ENCODE data around the gene SNRPB. TPM values are rescaled to one million over a fixed set of nuclear protein-coding genes. Genes with fewer than 3 reads are reported as not detected.

SNRPB gene
- total RNA-seq, 1 experiment from 2014 or later: 462 TPM

DNA sequence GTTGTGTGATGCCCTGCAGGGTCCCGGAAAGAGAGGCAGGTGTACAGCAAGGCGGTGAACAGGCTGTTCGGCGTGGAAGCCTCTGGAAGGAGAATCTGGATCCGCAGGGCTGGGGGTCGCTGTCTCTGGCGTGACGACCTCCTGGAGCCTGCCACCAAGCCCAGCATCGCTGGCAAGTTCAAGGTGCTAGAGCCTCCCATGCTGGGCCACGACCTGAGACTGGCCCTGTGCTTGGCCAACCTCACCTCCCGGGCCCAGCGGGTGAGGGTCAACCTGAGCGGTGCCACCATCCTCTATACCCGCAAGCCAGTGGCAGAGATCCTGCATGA lies 53.4 kb downstream of the SNRPB start:
- Histone ChIP-seq H3K4me1 (ENCODE audit: insufficient read depth, low read length) (no peaks in the 10 kb centered on the region), H3K56ac (ENCODE audit: insufficient read length, low read depth, low read length) (no peak overlapping the region), H3K23me2 (ENCODE audit: insufficient read length, low read depth, low read length, poor library complexity, severe bottlenecking) (no peaks in the 10 kb centered on the region), H2BK120ac (ENCODE audit: low read depth, low read length, poor library complexity, severe bottlenecking) (no peak overlapping the region), H2AFZ (ENCODE audit: low read length) (no peak overlapping the region), H4K20me1 (ENCODE audit: control insufficient read depth, insufficient read depth, insufficient read length) (no peaks in the 10 kb centered on the region), H3K18ac (ENCODE audit: insufficient read length, low read depth, low read length) (no peak overlapping the region), H2BK12ac (ENCODE audit: insufficient read length, low read depth, low read length) (no peak overlapping the region), H2BK5ac (ENCODE audit: insufficient read length, low read length) (no peak overlapping the region), H3K79me1 (ENCODE audit: insufficient read depth, low read depth, low read length, poor library complexity, severe bottlenecking) (no peaks in the 10 kb centered on the region), H2AK5ac (ENCODE audit: insufficient read length, low read length) (no peak overlapping the region), H3K79me2 (ENCODE audit: insufficient read depth, low read length) (no peaks in the 10 kb centered on the region), H4K8ac (replicated peaks; ENCODE audit: insufficient read length, low read depth, low read length) (no peak overlapping the region), H4K5ac (ENCODE audit: insufficient read length, low read depth, low read length) (no peak overlapping the region), H3K4me2 (ENCODE audit: insufficient read depth, insufficient read length, low read length) (no peak overlapping the region), H3K27me3 (ENCODE audit: insufficient read depth, low read length) (no peaks in the 10 kb centered on the region), H4K91ac (ENCODE audit: insufficient read length, low read depth, low read length) (no peak overlapping the region), H2BK20ac (ENCODE audit: low read depth, low read length, poor library complexity, severe bottlenecking) (no peak overlapping the region), H3K14ac (ENCODE audit: insufficient read depth, low read length) (peak overlapping the region; percentile 20; the same call in 1 of the 2 replicates), H3T11ph (ENCODE audit: low read length) (no peak overlapping the region), H3K9me3 (ENCODE audit: control insufficient read depth, low read depth, low read length) (no peaks in the 10 kb centered on the region), H3K9ac (ENCODE audit: extremely low read depth, insufficient read length, low read length) (no peak overlapping the region), H2BK15ac (ENCODE audit: low read depth, low read length) (no peak overlapping the region), H3K27ac (ENCODE audit: insufficient read length, low read depth, low read length) (no peak overlapping the region), H3K23ac (ENCODE audit: insufficient read length, low read depth, low read length) (no peak overlapping the region), H3K4ac (ENCODE audit: low read depth, low read length) (no peak overlapping the region)
- Mint-ChIP-seq H3K36me3 (ENCODE audit: insufficient read depth in 1 of 3, low read depth in 3 of 3) (no peaks in the 10 kb centered on the region), H3K27me3 (ENCODE audit: low read depth) (peaks cover 11% of the 10 kb centered on the region), H3K27ac (no peak overlapping the region), H3K4me3 (no peak overlapping the region), H3K4me1 (no peaks in the 10 kb centered on the region), H3K9me3 (no peaks in the 10 kb centered on the region; a peak in 1 of 5 replicates)
- no CpG with 5 or more reads among the region's 14 CpGs for WGBS (ENCODE audit: extremely low coverage, insufficient read length, low lambda C conversion rate)
- no peak for DNase-seq
- TF ChIP-seq CTCF (conservative IDR thresholded peaks at IDR 0.05): no peak
